Mucosa of descending colon (tissue), 3 donors: ENCODE data around the gene TGM1. TPM values are rescaled to one million over a fixed set of nuclear protein-coding genes. Genes with fewer than 3 reads are reported as not detected.

Experiments
- ATAC-seq: fragments of 200-7000 bp; cut with Tn5 transposase; one replicate; pipeline ENCODE4 v1.9.1; 2020; ENCODE audit warnings: mild to moderate bottlenecking, moderate library complexity
- DNase-seq, 3 donors: peaks; one replicate each; pipeline ENCODE4 v3.0.0-alpha.2; 2020
- H3K36me3 ChIP-seq: fragments of 200-600 bp; one replicate; pipeline ENCODE4 v1.8.0; 2021; ENCODE audit warnings: low read depth, mild to moderate bottlenecking
- H3K4me1 ChIP-seq: fragments of 200-600 bp; one replicate; pipeline ENCODE4 v1.8.0; 2021; ENCODE audit warnings: low read depth, mild to moderate bottlenecking
- H3K4me3 ChIP-seq: fragments of 200-600 bp; one replicate; pipeline ENCODE4 v1.8.0; 2021; ENCODE audit warnings: mild to moderate bottlenecking
- H3K9me3 ChIP-seq: fragments of 200-600 bp; one replicate; pipeline ENCODE4 v1.8.0; 2021; ENCODE audit warnings: mild to moderate bottlenecking
- intact Hi-C, 2 donors: fragments of 100-400 bp; cut with DNase I in 1 of 2; cut with micrococcal nuclease in 1 of 2; formaldehyde crosslinking; loops; one replicate each; pipeline versions ENCODE4 v1.11.0 to v1.11.1; 2022; cut with DNase I, micrococcal nuclease
- total RNA-seq, 3 donors: library from RNA; stranded (reverse); fragmentation: NEBNext Ultra II Directional in 2 of 3; extraction: Animal tissue kit (Norgen Biotek cat#: 25700) in 2 of 3; gene quantifications; one replicate each; pipeline versions ENCODE4 v1.2.1 to v1.2.4, GENCODE V29; 2021 to 2023
- TF ChIP-seq, protein P1 (sequence below): fragments of 200-600 bp; IDR thresholded peaks from one replicate; pipeline ENCODE4 v1.8.0; 2022; ENCODE audit warnings: antibody characterized with exemption, mild to moderate bottlenecking
- donor health status: DM: no; HTN: no; CAD: no; lungs with moderate emphysema.
- donor health status: DM: no; HTN: no; CAD: no.
- donor health status: DM: no; HTN: yes; CAD: no.

TGM1 gene
- total RNA-seq, 3 donors from 2014 or later: 2.2 to 3.3 (median 2.4) TPM

DNA sequence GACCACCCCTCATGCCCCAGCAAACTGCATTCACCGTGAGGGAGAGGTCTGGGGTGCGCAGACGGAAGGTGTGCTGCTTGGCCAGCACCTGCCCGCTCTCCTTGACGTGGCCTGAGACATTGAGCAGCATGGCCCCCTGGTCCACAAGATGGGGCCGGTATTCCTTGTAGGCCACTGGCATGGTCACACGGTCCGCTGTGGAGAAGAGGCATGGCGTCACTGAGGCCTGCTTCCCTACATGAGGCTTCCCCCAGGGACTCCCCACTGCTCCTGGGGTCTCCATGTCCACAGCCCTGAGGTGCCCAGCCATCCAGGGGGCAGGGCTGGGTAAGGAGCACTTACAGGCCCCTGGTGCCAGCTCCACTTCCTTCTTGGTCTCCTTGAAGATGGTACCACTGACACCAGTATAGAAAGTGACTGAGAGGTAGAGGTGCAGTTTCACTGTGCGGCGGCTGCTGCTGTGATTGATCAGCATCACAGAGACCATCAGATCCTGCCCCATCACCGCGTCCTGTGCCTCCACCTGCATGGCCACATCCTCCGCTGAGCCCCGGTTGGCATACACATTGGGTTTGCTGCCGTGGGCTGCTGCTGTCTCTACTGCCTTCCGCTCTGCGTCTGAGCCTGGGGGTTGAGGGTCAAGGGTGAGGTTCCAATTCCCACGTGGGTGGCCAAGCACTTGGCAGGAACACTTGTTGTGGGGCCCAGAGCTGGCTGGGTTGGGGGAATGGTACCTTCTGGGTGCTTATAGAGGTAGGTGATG is 8.2 kb downstream of the TGM1 start:
- DNase-seq: peak in 2 of 3 donors; percentile 11 to 30
- TF ChIP-seq, protein P1, sequence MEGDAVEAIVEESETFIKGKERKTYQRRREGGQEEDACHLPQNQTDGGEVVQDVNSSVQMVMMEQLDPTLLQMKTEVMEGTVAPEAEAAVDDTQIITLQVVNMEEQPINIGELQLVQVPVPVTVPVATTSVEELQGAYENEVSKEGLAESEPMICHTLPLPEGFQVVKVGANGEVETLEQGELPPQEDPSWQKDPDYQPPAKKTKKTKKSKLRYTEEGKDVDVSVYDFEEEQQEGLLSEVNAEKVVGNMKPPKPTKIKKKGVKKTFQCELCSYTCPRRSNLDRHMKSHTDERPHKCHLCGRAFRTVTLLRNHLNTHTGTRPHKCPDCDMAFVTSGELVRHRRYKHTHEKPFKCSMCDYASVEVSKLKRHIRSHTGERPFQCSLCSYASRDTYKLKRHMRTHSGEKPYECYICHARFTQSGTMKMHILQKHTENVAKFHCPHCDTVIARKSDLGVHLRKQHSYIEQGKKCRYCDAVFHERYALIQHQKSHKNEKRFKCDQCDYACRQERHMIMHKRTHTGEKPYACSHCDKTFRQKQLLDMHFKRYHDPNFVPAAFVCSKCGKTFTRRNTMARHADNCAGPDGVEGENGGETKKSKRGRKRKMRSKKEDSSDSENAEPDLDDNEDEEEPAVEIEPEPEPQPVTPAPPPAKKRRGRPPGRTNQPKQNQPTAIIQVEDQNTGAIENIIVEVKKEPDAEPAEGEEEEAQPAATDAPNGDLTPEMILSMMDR: no peak
- no peak for ATAC-seq
- H3K36me3 ChIP-seq: no peaks in the 10 kb centered on the region
- H3K4me1 ChIP-seq: no peaks in the 10 kb centered on the region
- no peak overlapping the region for H3K4me3 ChIP-seq
- no peaks in the 10 kb centered on the region for H3K9me3 ChIP-seq
- intact Hi-C loops: no loop called here

DNA sequence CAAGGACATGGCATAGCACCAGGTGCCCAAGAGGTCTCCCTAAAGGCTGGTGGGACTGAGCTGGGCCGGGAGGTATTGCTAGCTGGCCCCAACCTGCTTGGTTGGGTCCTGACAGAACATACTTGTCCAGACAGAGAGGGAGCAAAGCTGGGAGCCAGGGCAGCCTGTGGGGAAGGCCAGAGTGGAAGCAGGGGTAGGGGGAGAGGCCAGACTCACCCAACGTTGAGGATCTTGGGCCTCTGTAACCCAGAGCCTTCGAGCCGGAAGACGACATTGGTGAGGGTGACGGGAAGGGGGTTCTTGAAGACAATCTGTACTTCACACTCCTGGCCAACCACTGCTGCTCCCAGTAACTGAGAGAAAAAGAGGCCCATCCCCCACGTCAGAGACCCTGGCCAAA is 9.0 kb downstream of the TGM1 start:
- DNase-seq (peak in 1 of 3 donors; percentile 10), ATAC-seq (no peak)
- Histone ChIP-seq H3K4me3 (no peak overlapping the region), H3K36me3 (no peaks in the 10 kb centered on the region), H3K4me1 (no peaks in the 10 kb centered on the region), H3K9me3 (no peaks in the 10 kb centered on the region)
- TF ChIP-seq, protein P1: no peak
- intact Hi-C loops: no loop called here

DNA sequence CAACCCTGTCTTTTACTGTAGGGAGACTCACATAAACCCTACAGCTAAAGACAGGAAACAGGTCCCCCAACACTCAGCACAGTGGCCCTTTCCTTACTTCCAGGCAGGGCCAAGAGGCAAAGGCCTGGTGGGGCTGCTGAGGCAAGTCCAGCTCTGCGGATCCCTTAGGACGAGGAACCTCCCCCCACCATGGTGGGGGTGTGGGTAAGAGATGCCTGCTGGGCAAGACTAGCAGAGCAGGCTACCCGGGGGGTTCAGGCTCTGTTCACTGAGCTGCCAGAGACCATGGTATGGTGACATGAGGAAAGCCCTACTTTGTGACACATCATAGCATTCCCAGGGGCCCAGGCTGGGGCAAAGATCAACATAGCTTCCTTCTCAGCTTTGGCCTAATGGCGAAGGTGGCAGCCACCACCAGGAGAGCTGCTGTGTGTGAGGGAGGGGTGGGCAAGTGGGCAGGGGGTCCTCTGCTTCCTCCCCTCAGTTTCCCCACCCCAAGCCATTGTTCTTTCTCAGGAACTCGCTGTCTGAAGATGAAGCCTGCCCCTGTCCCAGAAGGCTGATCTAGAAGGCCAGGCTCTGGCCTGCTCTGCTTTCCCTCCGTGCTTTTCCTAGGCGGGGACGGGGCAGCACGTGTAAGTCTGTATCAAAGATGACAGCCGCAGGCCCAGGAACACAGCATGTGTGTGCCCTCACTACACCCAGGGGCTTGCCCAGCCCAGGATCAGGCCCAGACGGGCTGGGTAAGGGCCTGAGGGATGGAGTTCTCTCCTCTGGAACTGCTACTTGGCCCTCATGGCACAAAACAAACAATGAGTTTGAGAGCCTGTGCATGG is 10.5 kb downstream of the TGM1 start:
- intact Hi-C loops: no loop called here
- Histone ChIP-seq H3K4me3 (no peak overlapping the region), H3K36me3 (no peaks in the 10 kb centered on the region), H3K9me3 (no peaks in the 10 kb centered on the region), H3K4me1 (no peaks in the 10 kb centered on the region)
- no peak for ATAC-seq
- TF ChIP-seq, protein P1: no peak
- DNase-seq: peak in 1 of 3 donors; percentile 12

DNA sequence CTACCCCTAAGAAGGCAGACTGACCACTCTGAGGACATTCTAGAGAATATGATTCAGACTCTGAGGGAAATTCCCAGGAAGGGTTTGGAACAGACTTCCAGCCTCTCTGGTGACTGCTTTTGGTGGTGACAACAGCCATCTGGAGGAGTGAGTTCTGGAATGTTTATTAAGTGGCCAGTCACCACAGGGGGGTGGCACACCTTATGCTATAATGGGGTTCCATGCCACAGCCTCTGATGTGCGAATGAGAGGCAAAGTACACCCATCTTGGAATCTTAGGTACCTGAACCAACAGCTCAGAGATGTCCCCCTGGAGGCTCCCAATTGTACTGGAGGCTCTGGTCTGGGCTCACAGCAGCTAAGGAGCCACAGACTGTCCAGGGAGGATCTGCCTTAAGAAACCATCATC is 11.1 kb downstream of the TGM1 start:
- DNase-seq (no peak), ATAC-seq (no peak)
- Histone ChIP-seq H3K4me1 (no peaks in the 10 kb centered on the region), H3K9me3 (no peaks in the 10 kb centered on the region), H3K36me3 (no peaks in the 10 kb centered on the region), H3K4me3 (no peak overlapping the region)
- intact Hi-C loops: no loop called here
- TF ChIP-seq, protein P1: no peak

DNA sequence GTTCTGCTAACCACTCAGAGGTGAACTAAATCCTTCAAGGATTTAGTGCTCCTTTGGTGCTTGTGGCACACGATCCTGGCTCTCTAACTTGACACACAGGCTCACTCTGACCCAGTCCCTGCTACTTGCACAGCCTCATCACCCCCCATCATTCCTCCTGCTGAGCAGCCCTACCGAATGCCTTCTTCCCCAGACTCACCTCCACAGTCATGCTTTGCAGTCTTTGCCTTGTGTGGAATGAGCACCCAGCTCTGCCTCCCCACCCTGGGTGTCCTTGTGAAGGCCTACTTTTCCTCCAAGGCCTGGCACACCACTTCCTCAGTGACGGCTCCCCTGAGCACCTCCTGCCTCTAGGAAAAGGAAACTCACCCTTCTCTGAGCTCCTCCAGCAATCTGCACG is 12.6 kb downstream of the TGM1 start:
- intact Hi-C loops: no loop called here
- DNase-seq: peak in 1 of 3 donors; percentile 10
- TF ChIP-seq, protein P1: no peak

More for the DNA sequence above, 12.6 kb downstream of the TGM1 start:
- ATAC-seq: no peak
- Histone ChIP-seq H3K4me1 (no peaks in the 10 kb centered on the region), H3K4me3 (no peak overlapping the region), H3K36me3 (no peaks in the 10 kb centered on the region), H3K9me3 (no peaks in the 10 kb centered on the region)
